HepG2 (cell line): ENCODE measurements around the gene CCDC142. TPM values are rescaled to one million over a fixed set of nuclear protein-coding genes. Genes with fewer than 3 reads are reported as not detected.

Experiments
- ASH2L ChIP-seq: fragments of 300-600, 200-600 bp; sonication (generic); IDR thresholded peaks from 2 replicates; pipeline ENCODE4 v1.7.0; 2017; ENCODE audit warnings: low read depth, mild to moderate bottlenecking, moderate library complexity, mixed read lengths, low read length; ENCODE audit not compliant: insufficient read length
- CBX2 ChIP-seq, 2 experiments: fragments of 200-600 bp in 1 of 2; sonication (generic); formaldehyde crosslinking in 1 of 2; IDR thresholded peaks; 2 replicates each; pipeline versions ENCODE4 v1.7.0 to v1.8.1; 2018 to 2022; ENCODE audit warnings: low read depth in 2 of 2, low read length in 1 of 2, mild to moderate bottlenecking in 1 of 2, missing genetic modification reagents in 1 of 2
- FOXJ3 ChIP-seq: sonication (generic); formaldehyde crosslinking; IDR thresholded peaks from 2 replicates; pipeline ENCODE4 v1.4.0; 2020; ENCODE audit warnings: missing genetic modification reagents, mild to moderate bottlenecking, borderline replicate concordance
- FOXP1 ChIP-seq, 2 experiments: fragments of 450-650 bp in 1 of 2; IDR thresholded peaks; 2 replicates each; pipeline ENCODE4 v1.6.1; 2017 to 2018; ENCODE audit warnings: antibody characterized with exemption in 1 of 2
- GPN1 ChIP-seq: sonication (generic); formaldehyde crosslinking; IDR thresholded peaks from 2 replicates; pipeline ENCODE4 v1.5.1; 2020; ENCODE audit warnings: missing genetic modification reagents, borderline replicate concordance
- MIXL1 ChIP-seq: IDR thresholded peaks from 2 replicates; pipeline ENCODE4 v1.6.1; 2016
- NAIF1 ChIP-seq: sonication (generic); formaldehyde crosslinking; IDR thresholded peaks from 2 replicates; pipeline ENCODE4 v1.5.0; 2020; ENCODE audit warnings: mild to moderate bottlenecking, missing genetic modification reagents, borderline replicate concordance
- RARA ChIP-seq: IDR thresholded peaks from 2 replicates; pipeline ENCODE4 v1.6.1; 2016; ENCODE audit warnings: missing genetic modification reagents, missing compliant biosample characterization
- SIN3A ChIP-seq: IDR thresholded peaks from 2 replicates; pipeline ENCODE4 v1.6.1; 2011; ENCODE audit warnings: low read depth, mild to moderate bottlenecking, control low read depth, low read length, borderline replicate concordance
- SKI ChIP-seq: fragments of 450-650 bp; IDR thresholded peaks from one replicate; pipeline ENCODE4 v1.6.1; 2018; ENCODE audit warnings: mild to moderate bottlenecking; ENCODE audit not compliant: partially characterized antibody
- SMARCC2 ChIP-seq: fragments of 450-650 bp; IDR thresholded peaks from 2 replicates; pipeline ENCODE4 v1.6.1; 2017; ENCODE audit warnings: antibody characterized with exemption, mild to moderate bottlenecking
- TEAD3 ChIP-seq: optimal IDR thresholded peaks from 2 replicates; pipeline ENCODE3; 2016; ENCODE audit warnings: borderline replicate concordance
- ZGPAT ChIP-seq: IDR thresholded peaks from 2 replicates; pipeline ENCODE4 v1.6.1; 2016; ENCODE audit warnings: mild to moderate bottlenecking
- ZNF124 ChIP-seq: sonication (generic); formaldehyde crosslinking; IDR thresholded peaks from 2 replicates; pipeline ENCODE4 v1.4.0; 2020; ENCODE audit warnings: missing genetic modification reagents
- ZNF3 ChIP-seq: IDR thresholded peaks from 2 replicates; pipeline ENCODE4 v1.7.0; 2017; ENCODE audit warnings: inconsistent platforms
- ZNF550 ChIP-seq: sonication (generic); formaldehyde crosslinking; IDR thresholded peaks from 2 replicates; pipeline ENCODE4 v1.4.0; 2020; ENCODE audit warnings: mild to moderate bottlenecking, missing genetic modification reagents, borderline replicate concordance
- ZNF605 ChIP-seq: sonication (generic); formaldehyde crosslinking; IDR thresholded peaks from 2 replicates; pipeline ENCODE4 v1.8.0; 2022; ENCODE audit warnings: mild to moderate bottlenecking, missing genetic modification reagents
- ZSCAN20 ChIP-seq: sonication (generic); formaldehyde crosslinking; IDR thresholded peaks from 2 replicates; pipeline ENCODE4 v1.4.0; 2020; ENCODE audit warnings: missing genetic modification reagents, mild to moderate bottlenecking, borderline replicate concordance
- ZSCAN21 ChIP-seq: sonication (generic); formaldehyde crosslinking; IDR thresholded peaks from 2 replicates; pipeline ENCODE4 v1.8.0; 2022; ENCODE audit warnings: mild to moderate bottlenecking, missing genetic modification reagents, moderate library complexity, borderline replicate concordance
- ZSCAN9 ChIP-seq: IDR thresholded peaks from 2 replicates; pipeline ENCODE4 v1.6.1; 2016; ENCODE audit warnings: borderline replicate concordance
- polyA plus RNA-seq, 8 experiments: library from polyadenylated mRNA; depleted of rRNA in 3 of 8; stranded (reverse) in 7 of 8; unstranded in 1 of 8; fragments of >200 nt; fragmentation: Illumina TruSeq in 4 of 8; extraction: Trizol in 4 of 8; gene quantifications; 2 replicates each; pipeline versions ENCODE4 v1.2.1 to v1.2.3, GENCODE V29; 2011 to 2016; ENCODE audit warnings: low read depth in 4 of 8, missing spikeins in 1 of 8, mixed read lengths in 1 of 8; ENCODE audit not compliant: insufficient read depth in 1 of 8
- total RNA-seq, 5 experiments: library from RNA; depleted of rRNA; stranded (reverse); fragments of >200 nt; fragmentation: Illumina TruSeq; extraction: Trizol; gene quantifications; 2 replicates each; pipeline ENCODE4 v1.2.3, GENCODE V29; 2016; ENCODE audit warnings: low read depth in 1 of 5
- TF ChIP-seq, protein P1 (sequence below): sonication (generic); formaldehyde crosslinking; IDR thresholded peaks from 2 replicates; pipeline ENCODE4 v1.5.0; 2020; ENCODE audit warnings: mild to moderate bottlenecking, missing genetic modification reagents, borderline replicate concordance

Gene CCDC142
- total and polyA plus RNA-seq, 2 of the 13 experiments (the other 11 are each of a cell fraction or from before 2014, with no cell fraction given) = 14.7 to 30.4 TPM

GRCh38 chr2:74502147-74502719, 19.4 kb upstream of the CCDC142 start (continued):
- no peak for TF ChIP-seq ZNF605 (CRISPR knock-in tag)
- TF ChIP-seq ZNF124 (CRISPR knock-in tag) = no peak
- TF ChIP-seq ZNF550 (CRISPR knock-in tag) = no peak
- TF ChIP-seq ZGPAT = peak; percentile 49; the same call in 1 of the 2 replicates
- TF ChIP-seq ZNF3 = no peak; the same call in 1 of the 2 replicates
- peak; percentile 74 for TF ChIP-seq TEAD3 (CRISPR knock-in tag)
- peak; percentile 77 for TF ChIP-seq ASH2L
- no peak; the same call in 1 of the 2 replicates for TF ChIP-seq SMARCC2
- TF ChIP-seq FOXJ3 (CRISPR knock-in tag) = no peak
- no peak for TF ChIP-seq CBX2 (IDR thresholded peaks at IDR 0.05; ENCODE audit: low read depth, low read length)
- no peak for TF ChIP-seq CBX2 (CRISPR knock-in tag; IDR thresholded peaks at IDR 0.05; ENCODE audit: low read depth)
- no peak for TF ChIP-seq ZSCAN20 (CRISPR knock-in tag)
- TF ChIP-seq RARA = peak; percentile 100
- peak; percentile 78; the same call in 1 of the 2 replicates for TF ChIP-seq SIN3A
- peak; percentile 63 for TF ChIP-seq MIXL1
- TF ChIP-seq NAIF1 (CRISPR knock-in tag) = peak; percentile 46; the same call in 1 of the 2 replicates
- TF ChIP-seq ZSCAN9 (CRISPR knock-in tag) = peak; percentile 89
- TF ChIP-seq FOXP1 (IDR thresholded peaks at IDR 0.05) = no peak
- peak; percentile 56; the same call in 1 of the 2 replicates for TF ChIP-seq FOXP1 (CRISPR knock-in tag; IDR thresholded peaks at IDR 0.05)
- 0 out of 2 replicates have a peak, but pooled peaks have one; percentile 22 for TF ChIP-seq ZSCAN21
- no peak for TF ChIP-seq GPN1 (CRISPR knock-in tag)
- TF ChIP-seq SKI = peak; percentile 89
- TF ChIP-seq, protein P1, sequence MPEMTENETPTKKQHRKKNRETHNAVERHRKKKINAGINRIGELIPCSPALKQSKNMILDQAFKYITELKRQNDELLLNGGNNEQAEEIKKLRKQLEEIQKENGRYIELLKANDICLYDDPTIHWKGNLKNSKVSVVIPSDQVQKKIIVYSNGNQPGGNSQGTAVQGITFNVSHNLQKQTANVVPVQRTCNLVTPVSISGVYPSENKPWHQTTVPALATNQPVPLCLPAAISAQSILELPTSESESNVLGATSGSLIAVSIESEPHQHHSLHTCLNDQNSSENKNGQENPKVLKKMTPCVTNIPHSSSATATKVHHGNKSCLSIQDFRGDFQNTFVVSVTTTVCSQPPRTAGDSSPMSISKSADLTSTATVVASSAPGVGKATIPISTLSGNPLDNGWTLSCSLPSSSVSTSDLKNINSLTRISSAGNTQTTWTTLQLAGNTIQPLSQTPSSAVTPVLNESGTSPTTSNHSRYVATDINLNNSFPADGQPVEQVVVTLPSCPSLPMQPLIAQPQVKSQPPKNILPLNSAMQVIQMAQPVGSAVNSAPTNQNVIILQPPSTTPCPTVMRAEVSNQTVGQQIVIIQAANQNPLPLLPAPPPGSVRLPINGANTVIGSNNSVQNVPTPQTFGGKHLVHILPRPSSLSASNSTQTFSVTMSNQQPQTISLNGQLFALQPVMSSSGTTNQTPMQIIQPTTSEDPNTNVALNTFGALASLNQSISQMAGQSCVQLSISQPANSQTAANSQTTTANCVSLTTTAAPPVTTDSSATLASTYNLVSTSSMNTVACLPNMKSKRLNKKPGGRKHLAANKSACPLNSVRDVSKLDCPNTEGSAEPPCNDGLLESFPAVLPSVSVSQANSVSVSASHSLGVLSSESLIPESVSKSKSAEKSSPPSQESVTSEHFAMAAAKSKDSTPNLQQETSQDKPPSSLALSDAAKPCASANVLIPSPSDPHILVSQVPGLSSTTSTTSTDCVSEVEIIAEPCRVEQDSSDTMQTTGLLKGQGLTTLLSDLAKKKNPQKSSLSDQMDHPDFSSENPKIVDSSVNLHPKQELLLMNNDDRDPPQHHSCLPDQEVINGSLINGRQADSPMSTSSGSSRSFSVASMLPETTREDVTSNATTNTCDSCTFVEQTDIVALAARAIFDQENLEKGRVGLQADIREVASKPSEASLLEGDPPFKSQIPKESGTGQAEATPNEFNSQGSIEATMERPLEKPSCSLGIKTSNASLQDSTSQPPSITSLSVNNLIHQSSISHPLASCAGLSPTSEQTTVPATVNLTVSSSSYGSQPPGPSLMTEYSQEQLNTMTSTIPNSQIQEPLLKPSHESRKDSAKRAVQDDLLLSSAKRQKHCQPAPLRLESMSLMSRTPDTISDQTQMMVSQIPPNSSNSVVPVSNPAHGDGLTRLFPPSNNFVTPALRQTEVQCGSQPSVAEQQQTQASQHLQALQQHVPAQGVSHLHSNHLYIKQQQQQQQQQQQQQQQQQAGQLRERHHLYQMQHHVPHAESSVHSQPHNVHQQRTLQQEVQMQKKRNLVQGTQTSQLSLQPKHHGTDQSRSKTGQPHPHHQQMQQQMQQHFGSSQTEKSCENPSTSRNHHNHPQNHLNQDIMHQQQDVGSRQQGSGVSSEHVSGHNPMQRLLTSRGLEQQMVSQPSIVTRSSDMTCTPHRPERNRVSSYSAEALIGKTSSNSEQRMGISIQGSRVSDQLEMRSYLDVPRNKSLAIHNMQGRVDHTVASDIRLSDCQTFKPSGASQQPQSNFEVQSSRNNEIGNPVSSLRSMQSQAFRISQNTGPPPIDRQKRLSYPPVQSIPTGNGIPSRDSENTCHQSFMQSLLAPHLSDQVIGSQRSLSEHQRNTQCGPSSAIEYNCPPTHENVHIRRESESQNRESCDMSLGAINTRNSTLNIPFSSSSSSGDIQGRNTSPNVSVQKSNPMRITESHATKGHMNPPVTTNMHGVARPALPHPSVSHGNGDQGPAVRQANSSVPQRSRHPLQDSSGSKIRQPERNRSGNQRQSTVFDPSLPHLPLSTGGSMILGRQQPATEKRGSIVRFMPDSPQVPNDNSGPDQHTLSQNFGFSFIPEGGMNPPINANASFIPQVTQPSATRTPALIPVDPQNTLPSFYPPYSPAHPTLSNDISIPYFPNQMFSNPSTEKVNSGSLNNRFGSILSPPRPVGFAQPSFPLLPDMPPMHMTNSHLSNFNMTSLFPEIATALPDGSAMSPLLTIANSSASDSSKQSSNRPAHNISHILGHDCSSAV = 0 out of 2 replicates have a peak, but pooled peaks have one; percentile 18
